ENCODE results near the gene DSCAM. TPM values are rescaled to one million over a fixed set of nuclear protein-coding genes. Genes with fewer than 3 reads are reported as not detected.

The DSCAM gene
- total RNA-seq, 2 donors from 2014 or later: 18.5 to 25.5 TPM

DNA sequence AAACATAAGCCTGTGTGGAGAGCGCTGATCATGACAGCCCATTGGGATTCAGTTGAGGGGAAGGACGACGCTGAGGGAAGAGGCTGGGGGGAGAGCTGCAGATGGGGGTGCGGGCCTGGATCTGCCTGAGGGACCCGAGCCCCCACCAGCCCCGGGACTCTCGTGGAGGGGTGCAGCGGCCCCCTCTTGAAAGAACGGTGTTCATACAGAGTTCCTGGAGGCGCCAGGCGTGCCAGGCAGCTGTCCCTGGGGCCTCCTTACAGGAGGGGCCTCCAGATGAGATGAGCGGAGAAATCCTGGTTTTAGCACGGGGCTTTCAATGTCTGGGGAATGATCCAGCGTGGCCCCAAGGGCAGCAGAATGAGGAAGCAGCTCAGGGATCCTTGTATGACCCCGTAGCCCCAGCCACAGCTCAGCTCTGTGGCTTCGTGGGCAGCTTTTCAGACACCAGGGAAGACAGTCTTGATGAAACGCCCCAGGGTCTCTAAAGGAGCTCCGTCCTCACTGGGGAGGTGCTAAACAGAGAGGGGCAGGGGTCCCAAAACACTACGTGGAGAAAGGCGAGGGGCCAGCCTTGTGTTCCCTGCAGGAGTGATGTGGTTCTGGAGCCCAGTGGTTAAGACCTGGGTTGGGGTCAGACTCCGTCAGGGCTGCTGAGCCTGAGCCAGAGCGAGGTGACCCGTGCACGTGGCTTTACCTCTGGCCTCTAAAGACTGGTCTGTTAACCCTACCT lies 7.2 kb upstream of the DSCAM start:
- Histone ChIP-seq H3K27ac (ENCODE audit: low read depth, low read length) (no peak overlapping the region), H3K4me1 (ENCODE audit: control insufficient read depth, insufficient read depth, low read length) (no peaks in the 10 kb centered on the region), H3K9ac (ENCODE audit: extremely low read depth, low read length, poor library complexity, severe bottlenecking) (no peak overlapping the region), H3K36me3 (ENCODE audit: control insufficient read depth, insufficient read depth, low read length) (no peaks in the 10 kb centered on the region), H3K9me3 (ENCODE audit: control insufficient read depth, low read length) (peaks cover 6% of the 10 kb centered on the region), H3K27me3 (ENCODE audit: control insufficient read depth, insufficient read depth, low read length, poor library complexity, severe bottlenecking) (peaks cover 13% of the 10 kb centered on the region), H3K4me3 (ENCODE audit: low read length) (no peak overlapping the region)
- H3K27me3 Mint-ChIP-seq (ENCODE audit: insufficient read depth): peaks cover 1% of the 10 kb centered on the region
- H3K4me1 Mint-ChIP-seq: no peaks in the 10 kb centered on the region
- no peaks in the 10 kb centered on the region for H3K36me3 Mint-ChIP-seq (ENCODE audit: low read depth)
- WGBS, 2 experiments (ENCODE audit: insufficient coverage in 1 of 2, insufficient read length in 1 of 2): 85 to 89% methylated on average over 14 to 24 of the region's 24 CpGs
- no peak overlapping the region for H3K27ac Mint-ChIP-seq
- H3K9me3 Mint-ChIP-seq: no peaks in the 10 kb centered on the region
- no peak overlapping the region for H3K4me3 Mint-ChIP-seq
- no peak for DNase-seq
- TF ChIP-seq, protein P1, sequence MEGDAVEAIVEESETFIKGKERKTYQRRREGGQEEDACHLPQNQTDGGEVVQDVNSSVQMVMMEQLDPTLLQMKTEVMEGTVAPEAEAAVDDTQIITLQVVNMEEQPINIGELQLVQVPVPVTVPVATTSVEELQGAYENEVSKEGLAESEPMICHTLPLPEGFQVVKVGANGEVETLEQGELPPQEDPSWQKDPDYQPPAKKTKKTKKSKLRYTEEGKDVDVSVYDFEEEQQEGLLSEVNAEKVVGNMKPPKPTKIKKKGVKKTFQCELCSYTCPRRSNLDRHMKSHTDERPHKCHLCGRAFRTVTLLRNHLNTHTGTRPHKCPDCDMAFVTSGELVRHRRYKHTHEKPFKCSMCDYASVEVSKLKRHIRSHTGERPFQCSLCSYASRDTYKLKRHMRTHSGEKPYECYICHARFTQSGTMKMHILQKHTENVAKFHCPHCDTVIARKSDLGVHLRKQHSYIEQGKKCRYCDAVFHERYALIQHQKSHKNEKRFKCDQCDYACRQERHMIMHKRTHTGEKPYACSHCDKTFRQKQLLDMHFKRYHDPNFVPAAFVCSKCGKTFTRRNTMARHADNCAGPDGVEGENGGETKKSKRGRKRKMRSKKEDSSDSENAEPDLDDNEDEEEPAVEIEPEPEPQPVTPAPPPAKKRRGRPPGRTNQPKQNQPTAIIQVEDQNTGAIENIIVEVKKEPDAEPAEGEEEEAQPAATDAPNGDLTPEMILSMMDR (conservative IDR thresholded peaks at IDR 0.05): no peak

GRCh38 chr21:40852563-40852962 lies 5.6 kb upstream of the DSCAM start:
- H3K4me3 Mint-ChIP-seq: no peak overlapping the region
- TF ChIP-seq, protein P1 (conservative IDR thresholded peaks at IDR 0.05): peak; percentile 65
- no peaks in the 10 kb centered on the region for H3K36me3 Mint-ChIP-seq (ENCODE audit: low read depth)
- peaks cover 28% of the 10 kb centered on the region for H3K27me3 ChIP-seq (ENCODE audit: control insufficient read depth, insufficient read depth, low read length, poor library complexity, severe bottlenecking)
- no peak for DNase-seq
- no peaks in the 10 kb centered on the region for H3K4me1 Mint-ChIP-seq
- H3K4me3 ChIP-seq (ENCODE audit: low read length): no peak overlapping the region
- peaks cover 4% of the 10 kb centered on the region for H3K9me3 ChIP-seq (ENCODE audit: control insufficient read depth, low read length)
- no peak overlapping the region for H3K27ac Mint-ChIP-seq
- no peaks in the 10 kb centered on the region for H3K36me3 ChIP-seq (ENCODE audit: control insufficient read depth, insufficient read depth, low read length)
- H3K9ac ChIP-seq (ENCODE audit: extremely low read depth, low read length, poor library complexity, severe bottlenecking): no peak overlapping the region
- H3K27ac ChIP-seq (ENCODE audit: low read depth, low read length): no peak overlapping the region
- no peaks in the 10 kb centered on the region for H3K27me3 Mint-ChIP-seq (ENCODE audit: insufficient read depth)
- H3K4me1 ChIP-seq (ENCODE audit: control insufficient read depth, insufficient read depth, low read length): no peaks in the 10 kb centered on the region
- 85 to 86% methylated on average over 3 to 5 of the region's 5 CpGs for WGBS, 2 experiments (ENCODE audit: insufficient coverage in 1 of 2, insufficient read length in 1 of 2)
- no peaks in the 10 kb centered on the region for H3K9me3 Mint-ChIP-seq

- H3K36me3 Mint-ChIP-seq (ENCODE audit: low read depth): no peaks in the 10 kb centered on the region
- Histone ChIP-seq H3K27me3 (ENCODE audit: control insufficient read depth, insufficient read depth, low read length, poor library complexity, severe bottlenecking) (peaks cover 36% of the 10 kb centered on the region), H3K4me3 (ENCODE audit: low read length) (no peak overlapping the region), H3K4me1 (ENCODE audit: control insufficient read depth, insufficient read depth, low read length) (no peaks in the 10 kb centered on the region), H3K27ac (ENCODE audit: low read depth, low read length) (no peak overlapping the region), H3K9ac (ENCODE audit: extremely low read depth, low read length, poor library complexity, severe bottlenecking) (no peak overlapping the region), H3K36me3 (ENCODE audit: control insufficient read depth, insufficient read depth, low read length) (no peaks in the 10 kb centered on the region), H3K9me3 (ENCODE audit: control insufficient read depth, low read length) (no peaks in the 10 kb centered on the region)
- TF ChIP-seq, protein P1 (conservative IDR thresholded peaks at IDR 0.05): no peak
- WGBS, 2 experiments (ENCODE audit: insufficient coverage in 1 of 2, insufficient read length in 1 of 2): 91% methylated on average over 2 of the region's 2 CpGs; no CpG with 5 or more reads in 1 of the 2 experiments
- no peaks in the 10 kb centered on the region for H3K9me3 Mint-ChIP-seq
- H3K4me1 Mint-ChIP-seq: peaks cover 5% of the 10 kb centered on the region
- no peaks in the 10 kb centered on the region for H3K27me3 Mint-ChIP-seq (ENCODE audit: insufficient read depth)
- DNase-seq: no peak
- no peak overlapping the region for H3K4me3 Mint-ChIP-seq
- H3K27ac Mint-ChIP-seq: no peak overlapping the region
Measured at GRCh38 chr21:40851749-40852148, 4.8 kb upstream of the DSCAM start.

Data from endodermal cell (in vitro differentiated cells).